Neuron (in vitro differentiated cells): ENCODE results near the gene CD180.

Source experiments
- H2AFZ ChIP-seq: one replicate; pipeline ENCODE4 v1.6.1; 2013; ENCODE audit warnings: low read depth, mild to moderate bottlenecking, inconsistent platforms, low read length, moderate library complexity
- H3K27me3 ChIP-seq: one replicate; pipeline ENCODE4 v1.6.1; 2013; ENCODE audit warnings: low read length; ENCODE audit not compliant: insufficient read depth
- H3K36me3 ChIP-seq: one replicate; pipeline ENCODE4 v1.6.1; 2013; ENCODE audit warnings: low read length; ENCODE audit not compliant: insufficient read depth
- H3K4me1 ChIP-seq: one replicate; pipeline ENCODE4 v1.6.1; 2013; ENCODE audit warnings: low read length; ENCODE audit not compliant: insufficient read depth
- H3K4me3 ChIP-seq: 2 replicates; pipeline ENCODE4 v1.5.1; 2013; ENCODE audit warnings: mild to moderate bottlenecking, low read length, moderate library complexity
- H3K9me3 ChIP-seq: one replicate; pipeline ENCODE4 v1.6.1; 2013; ENCODE audit warnings: low read length

The CD180 gene

DNA sequence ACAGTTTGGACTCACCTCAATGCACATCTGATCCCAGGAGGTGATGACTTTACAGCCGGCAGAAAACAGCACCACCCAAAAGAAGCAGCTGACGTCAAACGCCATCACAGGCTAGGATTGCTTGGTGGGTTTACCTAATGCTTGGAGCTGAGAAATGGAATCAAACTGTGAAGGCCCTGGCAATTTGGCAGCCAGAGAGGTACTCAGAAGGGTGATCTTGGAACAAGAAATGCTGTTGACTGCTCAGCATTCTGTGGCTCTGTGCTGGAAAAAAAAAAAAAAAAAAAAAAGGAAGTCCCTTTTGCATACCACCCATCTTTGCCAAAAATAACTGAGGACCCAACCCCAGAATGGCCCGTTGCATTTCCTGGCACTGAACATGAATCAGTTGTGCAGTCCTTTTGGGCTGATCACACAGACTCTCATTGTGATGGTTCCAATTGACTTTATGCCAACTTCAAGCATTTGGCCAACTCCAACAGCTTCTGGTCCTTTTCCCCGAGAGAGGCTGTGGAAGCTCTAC lies at the start of gene CD180:
TSS of gene CD180 (minus strand) at position 263 of the 523 bp plus-strand sequence. CDS start at position 105, 158 bp downstream.
- Histone ChIP-seq H2AFZ (no peak within 1 kb of the TSS), H3K36me3 (no peaks in the 10 kb centered on the region), H3K4me3 (no peak within 1 kb of the TSS), H3K27me3 (no peaks in the 10 kb centered on the region), H3K9me3 (no peaks in the 10 kb centered on the region), H3K4me1 (peaks cover 9% of the 10 kb centered on the region)

DNA sequence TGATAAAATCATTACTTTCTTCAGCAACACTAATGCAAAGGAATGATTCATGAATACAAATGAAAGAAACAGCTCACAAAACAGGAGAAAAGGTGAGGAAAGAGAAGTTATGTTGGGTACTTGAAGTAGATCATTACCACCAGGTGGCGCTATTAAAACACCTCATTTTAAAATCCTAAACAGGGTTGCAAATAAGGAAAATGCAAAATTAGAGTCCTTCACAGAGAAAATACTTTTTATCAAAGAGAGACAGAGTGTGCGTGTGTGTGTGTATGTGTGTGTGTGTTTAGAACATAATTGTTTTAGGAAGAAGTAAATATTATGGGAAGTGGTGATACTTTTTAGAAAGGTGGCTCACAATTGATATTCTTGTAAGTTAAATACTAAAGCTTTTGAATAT lies 49.5 kb upstream of the CD180 start:
- Histone ChIP-seq H3K4me3 (no peak overlapping the region), H3K9me3 (no peaks in the 10 kb centered on the region), H3K4me1 (peaks cover 8% of the 10 kb centered on the region), H3K36me3 (no peaks in the 10 kb centered on the region), H2AFZ (peak overlapping the region; percentile 72), H3K27me3 (no peaks in the 10 kb centered on the region)

DNA sequence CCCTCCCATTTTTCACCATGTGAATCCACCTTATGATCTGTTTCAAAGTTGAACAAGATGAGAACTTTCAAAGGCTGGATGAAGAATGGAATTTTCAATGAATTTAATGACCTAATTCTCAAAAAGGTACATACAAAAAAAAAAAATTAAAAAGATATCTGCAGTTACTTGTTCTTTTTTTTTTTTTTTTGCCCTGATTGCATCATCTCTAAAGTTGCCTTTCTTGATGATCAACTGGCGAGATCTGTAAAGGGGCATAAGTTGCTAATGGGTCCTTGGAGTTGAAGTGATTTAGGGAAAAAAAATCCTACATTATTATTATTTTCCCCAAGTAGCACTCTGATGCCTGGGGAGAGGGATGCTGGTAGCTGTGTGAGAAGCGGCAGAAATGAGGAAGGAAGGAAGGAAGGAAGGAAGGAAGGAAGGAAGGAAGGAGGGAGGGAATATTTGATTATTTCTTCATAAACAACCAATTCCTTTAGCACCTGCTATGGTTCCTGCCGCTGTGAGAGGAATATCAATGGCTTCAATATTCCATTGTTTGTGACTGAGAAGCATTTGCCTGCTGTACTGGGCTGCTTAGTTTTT lies 48.8 kb upstream of the CD180 start:
- peak overlapping the region; percentile 72 for H2AFZ ChIP-seq
- H3K27me3 ChIP-seq: no peaks in the 10 kb centered on the region
- H3K36me3 ChIP-seq: no peaks in the 10 kb centered on the region
- no peaks in the 10 kb centered on the region for H3K9me3 ChIP-seq
- no peak overlapping the region for H3K4me3 ChIP-seq
- peaks cover 8% of the 10 kb centered on the region for H3K4me1 ChIP-seq

DNA sequence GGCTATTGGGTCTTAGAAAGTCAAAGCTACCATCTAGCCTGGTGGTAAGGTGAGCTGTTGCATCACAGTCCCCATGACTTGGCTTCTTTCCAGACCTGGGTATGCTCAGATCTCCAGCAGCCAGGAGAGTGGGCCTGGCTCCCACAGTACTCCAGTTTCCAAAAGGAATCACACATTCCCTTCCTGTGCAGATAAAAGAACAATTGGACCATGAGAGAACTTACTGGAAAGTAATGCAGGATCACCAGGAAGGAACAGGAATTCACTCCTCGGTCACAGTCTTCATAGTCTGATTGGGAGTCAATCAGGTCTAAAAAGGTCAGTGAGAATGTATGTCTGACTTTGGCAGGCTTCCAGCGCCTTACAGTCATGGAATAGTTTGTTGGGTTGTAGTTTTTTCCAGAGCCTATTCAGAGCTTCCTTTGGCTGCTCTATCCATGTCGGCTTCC lies 47.8 kb upstream of the CD180 start:
- no peak overlapping the region for H3K4me3 ChIP-seq
- H3K36me3 ChIP-seq: no peaks in the 10 kb centered on the region
- peaks cover 8% of the 10 kb centered on the region for H3K4me1 ChIP-seq
- no peaks in the 10 kb centered on the region for H3K27me3 ChIP-seq
- H3K9me3 ChIP-seq: no peaks in the 10 kb centered on the region
- no peak overlapping the region for H2AFZ ChIP-seq

DNA sequence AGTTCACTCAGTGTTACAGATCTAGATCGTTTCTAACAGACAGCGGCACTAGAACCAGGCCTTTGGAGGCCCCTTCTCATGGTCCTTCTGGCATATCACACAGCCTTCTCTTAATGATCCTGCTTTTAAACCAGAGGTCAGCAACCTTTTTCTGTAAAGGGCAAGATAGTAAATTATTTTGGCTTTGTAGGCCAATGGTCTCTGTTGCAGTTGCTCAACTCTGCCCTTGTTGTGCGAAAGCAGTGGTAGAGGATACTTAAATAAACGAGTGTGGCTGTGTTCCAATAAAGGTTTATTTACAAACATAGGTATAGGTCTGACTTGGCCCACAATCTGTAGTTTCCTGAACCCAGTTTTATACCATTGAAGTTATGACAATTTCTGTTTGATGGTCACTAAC lies 47.3 kb upstream of the CD180 start:
- Histone ChIP-seq H3K4me3 (no peak overlapping the region), H3K27me3 (no peaks in the 10 kb centered on the region), H3K9me3 (no peaks in the 10 kb centered on the region), H3K4me1 (peaks cover 8% of the 10 kb centered on the region), H3K36me3 (no peaks in the 10 kb centered on the region), H2AFZ (no peak overlapping the region)

DNA sequence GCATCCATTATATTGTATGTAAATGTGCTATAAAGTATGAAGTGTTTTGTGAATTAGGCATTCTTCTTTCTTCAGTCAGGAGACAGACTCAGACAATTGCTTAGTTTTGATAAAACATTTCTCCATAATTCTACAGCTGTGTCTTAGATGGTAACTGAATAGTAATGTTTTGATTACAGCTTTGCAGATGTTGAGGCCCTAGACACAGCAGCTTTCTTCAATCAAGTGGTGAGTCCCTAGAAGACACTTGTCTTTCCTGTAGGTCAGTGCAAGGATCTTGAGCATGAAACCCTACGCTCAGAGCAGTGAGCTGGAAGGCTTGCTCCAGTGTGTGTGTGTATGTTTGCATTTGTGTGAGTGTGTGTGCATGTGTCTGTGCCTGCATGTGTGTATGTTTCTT lies 46.8 kb upstream of the CD180 start:
- Histone ChIP-seq H2AFZ (no peak overlapping the region), H3K9me3 (no peaks in the 10 kb centered on the region), H3K4me3 (no peak overlapping the region), H3K27me3 (no peaks in the 10 kb centered on the region), H3K4me1 (peaks cover 8% of the 10 kb centered on the region), H3K36me3 (no peaks in the 10 kb centered on the region)

DNA sequence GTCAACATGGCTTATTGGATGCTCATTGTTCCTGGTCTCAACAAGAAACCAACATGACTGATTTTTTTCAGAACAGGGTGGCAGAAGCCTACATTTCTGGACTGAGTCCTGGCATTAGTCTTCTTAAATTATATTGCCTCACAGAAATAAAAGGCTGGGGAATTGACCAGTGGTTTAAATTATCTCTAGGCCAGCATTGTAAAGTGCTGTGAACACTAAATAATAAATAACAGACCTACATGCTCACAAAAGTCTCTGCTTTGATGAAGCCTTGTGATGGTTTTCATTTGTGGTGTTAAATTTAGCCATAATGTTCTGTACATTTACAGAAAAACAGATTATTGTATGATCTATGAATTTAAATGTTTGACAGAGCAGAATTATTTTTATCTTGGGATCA lies 44.7 kb upstream of the CD180 start:
- Histone ChIP-seq H3K9me3 (no peaks in the 10 kb centered on the region), H3K4me1 (peaks cover 1% of the 10 kb centered on the region), H3K27me3 (no peaks in the 10 kb centered on the region), H3K36me3 (no peaks in the 10 kb centered on the region), H3K4me3 (no peak overlapping the region), H2AFZ (no peak overlapping the region)

DNA sequence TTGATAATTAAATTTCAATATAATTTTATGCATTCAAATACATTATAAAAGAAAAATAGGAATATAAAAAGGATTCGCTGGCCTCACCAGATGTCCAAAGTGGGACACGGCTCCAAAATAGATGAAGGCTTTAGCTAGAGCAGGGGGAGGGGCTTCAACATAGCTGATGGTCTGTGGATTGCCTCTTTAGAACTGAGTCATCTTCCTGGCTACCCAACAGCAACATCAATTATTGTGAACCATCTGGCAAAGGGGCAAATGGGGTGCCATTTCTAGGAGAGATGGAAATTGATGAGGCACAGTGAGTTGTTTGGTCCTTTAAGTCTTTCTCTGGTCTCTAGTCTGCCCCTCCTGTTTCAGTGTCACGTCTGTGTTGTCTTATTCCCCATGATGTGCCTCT lies 44.2 kb upstream of the CD180 start:
- no peaks in the 10 kb centered on the region for H3K36me3 ChIP-seq
- H3K4me1 ChIP-seq: no peaks in the 10 kb centered on the region
- no peaks in the 10 kb centered on the region for H3K27me3 ChIP-seq
- H2AFZ ChIP-seq: no peak overlapping the region
- H3K4me3 ChIP-seq: no peak overlapping the region
- no peaks in the 10 kb centered on the region for H3K9me3 ChIP-seq

DNA sequence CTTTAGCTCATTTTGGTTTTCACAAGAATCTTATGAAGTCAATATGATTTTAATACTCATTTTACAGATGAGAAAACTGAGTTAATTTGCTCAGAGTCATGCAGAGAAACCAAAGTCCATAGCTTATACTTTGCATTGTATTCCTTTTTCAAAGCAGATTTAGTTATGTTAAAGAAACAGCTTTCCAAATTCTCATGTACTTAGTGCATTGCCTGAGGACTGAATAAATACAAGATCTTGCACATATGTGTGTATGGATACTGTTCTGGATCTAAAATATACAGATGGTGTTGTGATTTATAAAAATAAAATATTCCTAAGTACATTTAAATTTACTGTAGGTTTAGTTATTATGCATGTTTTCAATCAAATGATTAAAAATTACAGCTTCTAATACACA lies 43.5 kb upstream of the CD180 start:
- Histone ChIP-seq H2AFZ (no peak overlapping the region), H3K4me3 (no peak overlapping the region), H3K4me1 (no peaks in the 10 kb centered on the region), H3K36me3 (no peaks in the 10 kb centered on the region), H3K27me3 (no peaks in the 10 kb centered on the region), H3K9me3 (no peaks in the 10 kb centered on the region)

DNA sequence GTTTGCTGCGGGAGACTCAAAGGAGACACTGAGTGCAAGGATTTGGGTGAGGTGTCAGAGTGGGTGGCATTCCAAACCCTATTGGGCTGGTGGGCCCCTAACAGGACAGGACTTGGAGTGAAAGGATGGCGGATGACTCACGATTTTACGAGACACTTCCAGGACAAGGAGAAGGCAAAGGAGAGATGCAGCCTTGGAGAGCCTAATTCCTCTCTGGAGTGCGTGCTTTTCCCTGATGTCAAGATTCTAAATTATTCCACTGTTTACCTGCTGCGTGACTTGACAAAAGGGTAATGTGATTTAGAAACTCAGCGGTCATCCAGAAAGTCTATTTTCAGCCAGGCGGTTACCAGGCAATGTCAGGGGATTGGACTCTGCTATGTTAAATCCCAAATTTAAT lies 41.6 kb upstream of the CD180 start:
- Histone ChIP-seq H3K36me3 (no peaks in the 10 kb centered on the region), H3K4me1 (no peaks in the 10 kb centered on the region), H2AFZ (no peak overlapping the region), H3K27me3 (no peaks in the 10 kb centered on the region), H3K4me3 (no peak overlapping the region), H3K9me3 (no peaks in the 10 kb centered on the region)

DNA sequence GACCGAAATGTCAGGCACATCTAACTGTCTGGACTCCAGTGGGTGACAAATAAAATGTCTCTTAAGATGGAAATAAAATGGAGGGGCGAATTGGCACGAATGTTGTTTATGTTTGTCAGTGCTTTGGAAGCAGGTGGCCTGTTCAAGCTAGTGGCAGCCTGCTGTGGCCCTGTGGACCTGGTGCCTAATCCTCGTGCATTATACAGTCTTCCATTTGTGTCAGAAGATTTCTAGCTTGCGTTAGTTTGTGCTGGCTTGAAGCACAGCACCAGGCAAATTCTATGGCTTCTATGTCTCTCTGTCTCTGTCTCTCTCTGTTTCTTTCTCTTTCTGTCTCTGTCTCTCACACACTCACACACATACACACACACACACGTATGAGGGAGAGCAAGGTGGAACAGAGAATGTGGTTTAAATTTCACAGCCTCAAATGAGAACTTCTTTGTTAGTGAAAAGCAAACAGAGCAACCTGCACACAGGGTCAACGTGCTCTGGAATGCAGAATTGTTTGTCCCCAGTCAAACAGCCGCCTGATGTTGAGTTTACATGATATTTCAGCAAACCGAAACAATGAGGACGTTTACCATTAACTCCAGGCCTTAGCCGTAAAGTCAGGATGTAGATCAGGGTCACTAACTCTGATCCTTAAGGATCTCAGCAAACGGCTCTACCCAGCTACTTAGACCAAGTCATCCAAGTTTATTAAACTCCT lies 39.0 kb upstream of the CD180 start:
- Histone ChIP-seq H3K27me3 (no peaks in the 10 kb centered on the region), H3K4me3 (no peak overlapping the region), H3K9me3 (no peaks in the 10 kb centered on the region), H3K36me3 (no peaks in the 10 kb centered on the region), H3K4me1 (no peaks in the 10 kb centered on the region), H2AFZ (no peak overlapping the region)

DNA sequence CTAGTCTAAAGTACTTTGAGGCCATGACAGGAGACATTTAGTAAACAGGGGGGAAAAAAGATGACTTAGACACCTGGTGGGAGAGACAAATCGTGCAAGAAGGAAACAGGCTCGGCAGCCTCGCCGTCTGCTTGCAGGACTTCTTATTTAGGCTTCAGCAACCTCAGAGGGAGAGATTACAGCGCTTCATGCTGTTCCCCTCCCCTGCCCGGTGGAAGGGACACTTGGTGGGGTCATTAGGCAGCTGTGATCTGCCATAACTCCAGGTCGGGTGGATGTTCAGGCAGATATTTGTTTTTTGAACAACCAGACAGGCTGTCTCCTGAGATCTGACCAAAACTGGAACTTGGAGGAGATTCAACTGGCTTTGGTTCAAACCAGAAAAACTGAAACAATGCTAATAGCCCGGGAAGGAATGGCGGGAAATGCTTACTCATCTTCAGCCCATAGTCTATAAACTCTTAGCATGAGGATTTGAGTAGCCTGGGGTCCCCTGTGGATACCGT lies 38.1 kb upstream of the CD180 start:
- no peaks in the 10 kb centered on the region for H3K4me1 ChIP-seq
- H3K36me3 ChIP-seq: no peaks in the 10 kb centered on the region
- no peak overlapping the region for H2AFZ ChIP-seq
- no peaks in the 10 kb centered on the region for H3K27me3 ChIP-seq
- no peaks in the 10 kb centered on the region for H3K9me3 ChIP-seq
- no peak overlapping the region for H3K4me3 ChIP-seq

DNA sequence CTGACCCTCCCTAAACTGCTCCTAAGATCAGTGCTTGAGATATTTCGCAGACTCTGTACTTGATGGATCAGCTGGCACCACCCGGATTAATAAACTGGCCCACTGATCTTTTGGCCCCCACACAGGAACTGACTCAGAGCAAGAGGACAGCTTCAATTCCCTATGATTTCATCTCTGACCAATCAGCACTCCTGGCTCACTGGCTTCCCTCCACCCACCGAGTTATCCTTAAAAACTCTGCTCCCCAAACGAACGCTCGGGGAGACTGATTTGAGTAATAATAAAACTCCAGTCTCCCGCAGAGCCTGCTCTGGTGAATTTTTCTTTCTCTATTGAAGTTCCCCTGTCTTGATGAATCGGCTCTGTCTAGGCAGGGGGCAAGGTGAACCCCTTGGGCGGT lies 36.5 kb upstream of the CD180 start:
- H3K9me3 ChIP-seq: no peaks in the 10 kb centered on the region
- no peaks in the 10 kb centered on the region for H3K36me3 ChIP-seq
- no peaks in the 10 kb centered on the region for H3K4me1 ChIP-seq
- H2AFZ ChIP-seq: no peak overlapping the region
- H3K27me3 ChIP-seq: no peaks in the 10 kb centered on the region
- no peak overlapping the region for H3K4me3 ChIP-seq
